COLO829 (cell line): Measurements from ENCODE around the gene MRTFB.
"Not testable (repeated sequence)": the region's sequence is repeated elsewhere in the genome, so short reads cannot be mapped to it uniquely, and the experiment has no call there.

ENCODE experiments used
- DNase-seq: peaks from one replicate; pipeline ENCODE4 v3.0.0; 2012; ENCODE audit warnings: low spot score

The MRTFB gene, protein sequence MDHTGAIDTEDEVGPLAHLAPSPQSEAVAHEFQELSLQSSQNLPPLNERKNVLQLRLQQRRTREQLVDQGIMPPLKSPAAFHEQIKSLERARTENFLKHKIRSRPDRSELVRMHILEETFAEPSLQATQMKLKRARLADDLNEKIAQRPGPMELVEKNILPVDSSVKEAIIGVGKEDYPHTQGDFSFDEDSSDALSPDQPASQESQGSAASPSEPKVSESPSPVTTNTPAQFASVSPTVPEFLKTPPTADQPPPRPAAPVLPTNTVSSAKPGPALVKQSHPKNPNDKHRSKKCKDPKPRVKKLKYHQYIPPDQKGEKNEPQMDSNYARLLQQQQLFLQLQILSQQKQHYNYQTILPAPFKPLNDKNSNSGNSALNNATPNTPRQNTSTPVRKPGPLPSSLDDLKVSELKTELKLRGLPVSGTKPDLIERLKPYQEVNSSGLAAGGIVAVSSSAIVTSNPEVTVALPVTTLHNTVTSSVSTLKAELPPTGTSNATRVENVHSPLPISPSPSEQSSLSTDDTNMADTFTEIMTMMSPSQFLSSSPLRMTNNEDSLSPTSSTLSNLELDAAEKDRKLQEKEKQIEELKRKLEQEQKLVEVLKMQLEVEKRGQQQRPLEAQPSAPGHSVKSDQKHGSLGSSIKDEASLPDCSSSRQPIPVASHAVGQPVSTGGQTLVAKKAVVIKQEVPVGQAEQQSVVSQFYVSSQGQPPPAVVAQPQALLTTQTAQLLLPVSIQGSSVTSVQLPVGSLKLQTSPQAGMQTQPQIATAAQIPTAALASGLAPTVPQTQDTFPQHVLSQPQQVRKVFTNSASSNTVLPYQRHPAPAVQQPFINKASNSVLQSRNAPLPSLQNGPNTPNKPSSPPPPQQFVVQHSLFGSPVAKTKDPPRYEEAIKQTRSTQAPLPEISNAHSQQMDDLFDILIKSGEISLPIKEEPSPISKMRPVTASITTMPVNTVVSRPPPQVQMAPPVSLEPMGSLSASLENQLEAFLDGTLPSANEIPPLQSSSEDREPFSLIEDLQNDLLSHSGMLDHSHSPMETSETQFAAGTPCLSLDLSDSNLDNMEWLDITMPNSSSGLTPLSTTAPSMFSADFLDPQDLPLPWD

DNA sequence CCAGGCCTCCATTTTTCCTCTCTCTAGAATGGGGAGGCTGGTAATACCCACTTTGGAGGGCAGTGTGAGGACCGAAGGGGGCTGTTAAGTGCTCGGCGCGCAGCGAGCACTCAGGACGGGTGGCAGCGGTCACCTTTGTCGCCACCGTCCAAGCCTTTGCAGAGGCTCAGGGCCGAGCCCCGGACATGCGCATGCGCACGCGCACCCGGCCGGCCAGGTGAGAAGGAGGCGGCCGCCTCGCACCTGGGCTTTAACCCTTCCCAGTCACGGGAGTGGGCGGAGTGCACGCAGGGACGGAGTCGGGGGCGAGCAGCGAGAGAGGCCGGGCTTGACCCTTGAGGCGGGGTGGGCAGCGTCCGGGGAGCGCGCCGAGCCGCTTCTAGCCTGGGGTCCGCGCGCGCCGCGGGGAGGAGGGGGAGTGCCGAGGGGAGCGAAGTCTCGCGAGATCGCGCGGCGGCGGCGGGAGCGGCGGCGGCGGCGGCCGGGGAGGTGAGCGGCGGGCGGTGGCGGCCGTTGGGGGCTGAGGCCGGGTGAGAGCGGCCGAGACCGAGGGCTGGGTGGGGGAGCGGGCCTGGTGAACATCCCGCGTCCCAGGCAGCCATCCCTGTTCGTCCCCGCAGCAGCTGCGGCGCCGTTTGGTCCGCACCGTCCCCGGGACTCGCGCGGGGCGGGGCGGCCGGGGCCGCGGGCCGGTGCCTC lies at the start of gene MRTFB:
MRTFB (plus strand) TSS at position 443 of the 699 bp plus-strand sequence. CDS start 69,288 bp downstream, outside the sequence.
- DNase-seq, result peak; percentile 57

DNA sequence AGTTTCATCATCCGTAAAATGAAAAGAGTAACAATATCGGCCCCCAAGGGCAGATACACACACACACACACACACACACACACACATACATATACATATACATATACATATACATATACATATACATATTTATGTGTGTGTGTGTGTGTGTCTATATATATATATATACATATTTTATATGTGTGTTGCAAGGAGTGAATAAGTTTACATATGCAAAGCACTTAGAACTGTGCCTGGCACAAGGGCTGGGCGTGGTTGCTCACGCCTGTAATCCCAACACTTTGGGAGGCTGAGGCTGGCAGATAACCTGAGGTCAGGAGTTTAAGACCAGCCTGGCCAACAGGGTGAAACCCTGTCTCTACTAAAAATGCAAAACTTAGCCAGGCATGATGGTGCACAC lies 47.6 kb upstream of the MRTFB start:
- DNase-seq, result not testable (repeated sequence)

DNA sequence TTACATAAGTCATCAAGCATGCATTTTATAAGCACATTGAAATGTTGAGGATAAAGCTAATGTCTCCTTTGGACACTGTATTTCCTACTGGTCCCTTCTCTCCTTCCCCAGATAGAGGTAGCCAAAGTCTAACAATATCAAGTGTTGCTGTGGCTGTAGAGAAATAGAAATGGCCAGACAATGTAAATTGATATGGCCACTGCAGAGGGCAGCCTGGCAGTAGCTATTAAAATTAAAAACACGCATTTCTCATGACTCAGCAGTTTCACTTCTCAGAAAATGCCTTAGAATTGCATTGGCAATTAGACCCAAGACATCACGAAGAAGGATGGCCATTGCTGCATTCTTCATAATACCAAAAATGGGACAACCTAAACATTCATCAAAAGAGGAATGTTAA lies 46.8 kb upstream of the MRTFB start:
- DNase-seq, result no peak

DNA sequence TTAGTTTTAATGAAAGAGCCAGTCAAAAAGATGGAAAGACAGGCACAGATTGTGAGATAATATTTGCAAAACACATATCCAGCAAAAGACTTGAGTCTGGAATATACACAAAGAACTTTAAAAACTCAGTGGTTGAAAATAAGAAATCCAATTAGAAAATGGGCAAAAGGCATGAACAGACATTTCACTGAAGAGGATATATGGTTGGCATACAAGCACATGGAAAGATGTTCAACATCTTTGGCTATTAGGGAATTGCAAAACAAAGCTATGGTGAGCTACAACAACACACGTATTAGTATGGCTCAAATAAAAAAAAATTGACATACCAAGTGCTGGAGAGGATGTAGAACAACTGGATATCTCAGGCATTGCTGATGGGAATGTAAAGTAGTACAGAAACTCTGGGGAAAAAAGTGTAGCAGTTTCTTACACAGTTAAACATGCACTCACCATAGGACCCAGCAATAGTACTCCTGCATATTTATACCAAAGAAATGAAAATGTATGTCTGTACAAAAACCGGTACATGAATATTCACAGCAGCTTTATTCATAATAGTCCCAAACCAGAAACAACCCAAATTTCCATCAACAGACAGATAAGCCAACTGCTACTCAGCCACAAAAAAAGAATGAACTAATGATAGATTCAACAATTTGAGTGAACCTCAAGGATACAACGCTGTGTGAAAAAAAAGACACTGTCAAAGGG lies 44.4 kb upstream of the MRTFB start:
- DNase-seq, result no peak

DNA sequence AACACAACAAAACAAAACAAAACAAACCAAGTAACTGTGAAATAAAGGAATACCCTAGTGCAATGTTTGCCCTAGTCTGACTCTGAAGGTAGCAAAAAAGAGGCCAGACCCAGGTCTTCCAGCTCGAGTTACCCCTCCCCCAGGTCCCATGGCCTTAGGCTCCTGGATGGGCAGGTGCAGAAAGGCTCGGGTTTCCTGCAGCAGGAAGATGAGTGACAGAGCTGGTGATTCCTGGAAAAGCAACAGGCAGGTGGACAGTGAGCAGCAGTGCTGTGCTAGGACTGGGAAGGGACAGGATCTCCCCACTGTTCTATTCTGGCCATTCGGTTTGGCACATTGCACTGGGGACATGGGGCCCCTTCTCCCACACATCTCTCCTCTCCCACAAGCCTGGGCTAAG lies 42.9 kb upstream of the MRTFB start:
- no peak for DNase-seq

DNA sequence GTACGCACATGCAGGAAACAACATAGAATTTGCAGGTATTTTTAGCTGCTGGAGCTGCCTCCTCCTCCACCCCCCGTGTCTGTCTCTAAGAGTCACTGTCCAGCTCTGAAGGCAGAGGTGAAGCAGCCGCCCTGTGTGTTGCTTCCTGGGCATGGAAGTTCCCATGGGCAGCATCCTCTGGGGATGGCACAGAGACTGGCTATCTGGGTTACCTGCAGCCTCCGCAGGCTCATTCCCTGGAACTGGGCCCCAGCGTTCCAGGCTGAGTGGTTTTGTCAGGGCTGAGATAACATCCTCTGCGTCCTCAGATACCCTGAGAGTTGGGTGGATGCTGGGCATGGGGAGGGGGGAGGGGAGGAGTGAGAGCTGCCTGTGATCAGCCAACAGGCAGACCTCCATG lies 41.5 kb upstream of the MRTFB start:
- DNase-seq, result no peak

DNA sequence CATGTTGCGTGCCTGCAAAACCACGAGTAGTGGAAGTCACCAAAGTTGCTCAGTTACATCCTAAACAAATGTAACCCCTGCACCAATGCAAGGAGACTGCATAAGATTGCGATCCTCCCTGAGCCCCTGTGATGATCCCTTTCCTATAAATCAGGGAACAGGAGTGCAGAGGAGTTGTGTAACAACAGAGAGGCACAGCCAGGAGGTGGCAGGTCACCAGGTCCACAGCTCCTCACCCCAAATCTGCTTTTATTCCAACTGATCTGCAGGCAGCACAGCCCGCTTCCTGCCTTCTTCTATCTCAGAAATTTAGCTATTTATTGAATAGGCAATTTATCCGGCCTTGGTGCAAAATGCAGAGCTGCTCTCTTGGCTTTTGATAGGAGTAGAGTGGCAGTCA lies 36.0 kb upstream of the MRTFB start:
- no peak for DNase-seq

DNA sequence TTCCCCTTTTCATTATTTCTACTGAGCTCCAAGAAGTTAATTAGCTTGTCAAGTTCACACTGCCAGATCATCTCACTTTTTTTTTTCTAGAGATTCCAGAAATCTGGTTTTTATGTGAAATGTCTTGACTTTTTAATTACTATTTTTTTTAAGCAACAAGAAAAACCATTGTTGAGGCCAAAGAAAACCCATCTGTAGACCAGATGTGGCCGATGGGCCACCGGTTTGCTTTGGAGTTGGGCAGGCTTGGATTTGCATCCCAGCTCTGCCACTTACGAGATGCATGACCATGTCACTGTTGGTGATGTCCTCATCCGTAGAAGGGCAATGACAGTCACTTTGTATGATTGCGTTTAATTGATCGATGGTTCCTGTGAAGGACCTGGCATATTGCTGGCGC lies 34.2 kb upstream of the MRTFB start:
- no peak for DNase-seq

DNA sequence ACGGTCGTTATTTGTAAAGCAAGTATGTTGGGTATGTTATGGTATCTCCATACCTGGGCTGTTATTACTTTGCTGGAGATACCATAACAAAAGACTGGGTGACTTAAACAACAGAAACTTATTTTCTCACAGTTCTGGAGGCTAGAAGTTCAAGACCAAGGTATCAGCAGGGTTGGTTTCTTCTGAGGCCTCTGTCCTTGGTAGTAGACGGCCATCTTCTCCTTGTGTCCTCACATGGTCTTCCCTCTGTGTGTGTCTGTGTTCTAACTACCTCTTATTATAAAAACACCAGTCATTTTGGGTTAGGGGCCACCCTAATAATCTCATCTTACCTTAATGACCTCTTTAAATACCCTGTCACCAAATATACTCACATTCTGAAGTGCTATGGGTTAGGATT lies 33.2 kb upstream of the MRTFB start:
- no peak for DNase-seq

DNA sequence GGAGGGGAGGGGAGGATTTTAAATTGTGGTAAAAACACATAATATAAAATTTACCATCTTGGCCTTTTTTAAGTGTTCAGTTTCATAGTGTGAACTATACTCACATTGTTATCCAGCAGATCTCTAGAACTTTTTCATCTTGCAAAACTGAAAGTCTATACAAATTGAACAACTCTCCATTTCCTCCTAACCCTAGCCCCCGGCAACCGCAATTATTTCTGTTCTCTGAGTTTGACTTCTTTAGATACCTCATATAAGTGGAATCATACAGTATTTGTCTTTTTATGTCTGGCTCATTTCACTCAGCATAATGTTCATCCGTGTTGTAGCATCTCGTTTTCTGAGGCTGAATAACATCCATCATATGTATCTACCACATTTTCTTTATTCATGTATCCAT lies 30.0 kb upstream of the MRTFB start:
- no peak for DNase-seq

DNA sequence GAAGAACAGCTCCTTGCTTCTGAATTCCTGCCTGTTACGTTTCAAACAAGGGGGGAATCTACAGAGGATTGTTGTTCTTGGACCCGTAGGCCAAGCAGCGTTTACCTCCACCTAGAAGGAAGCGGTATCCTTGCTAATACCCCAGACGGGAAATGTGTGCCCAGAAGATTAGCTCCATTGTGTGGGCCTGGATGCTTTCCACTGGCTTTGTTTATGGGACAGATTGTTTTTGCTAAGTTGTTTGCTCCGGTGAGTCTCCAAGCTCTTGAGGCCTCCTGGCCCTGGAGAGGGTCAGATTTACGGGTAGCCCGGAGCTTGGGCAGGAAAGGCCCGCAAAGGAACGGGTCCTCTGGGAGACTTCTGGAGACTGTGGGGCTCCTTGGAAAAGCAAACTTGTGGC lies 28.4 kb upstream of the MRTFB start:
- DNase-seq, result no peak

DNA sequence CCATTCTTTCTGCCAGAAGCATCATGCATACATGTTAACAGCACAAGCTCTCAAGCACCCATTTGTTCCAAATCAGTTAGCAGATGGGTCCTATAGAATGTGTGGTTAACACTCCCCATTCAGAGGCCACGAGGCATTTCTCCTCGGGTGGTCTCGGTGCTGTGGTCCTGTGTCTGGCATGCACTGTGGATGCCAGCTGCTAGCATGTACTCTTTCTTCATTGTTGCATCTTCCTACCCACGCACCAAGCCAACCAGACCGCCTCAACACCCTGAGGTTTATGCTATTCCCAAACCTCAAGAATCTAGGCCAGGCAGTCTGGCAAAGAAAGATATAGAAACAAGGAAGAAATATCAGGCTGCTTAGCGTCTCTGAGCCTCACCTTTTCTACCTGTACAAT lies 27.8 kb upstream of the MRTFB start:
- DNase-seq, result no peak

DNA sequence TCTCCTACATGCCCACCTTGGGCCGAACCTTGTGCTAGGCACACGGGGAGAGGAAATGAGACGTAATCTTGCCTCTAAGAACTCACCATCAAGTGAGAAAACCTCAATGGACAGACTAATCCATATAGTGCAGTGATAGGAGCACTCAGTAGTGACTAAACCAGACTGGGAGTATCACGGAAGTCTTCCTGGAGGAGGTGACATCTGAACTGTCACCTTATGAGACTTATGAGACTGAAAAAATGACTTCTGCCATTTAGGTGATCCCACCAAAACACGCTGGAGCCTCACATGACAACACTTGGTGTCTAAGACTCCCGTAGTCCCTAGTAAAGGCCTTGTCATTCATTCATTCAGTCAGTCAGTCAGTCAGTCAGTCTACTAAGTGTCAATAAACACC lies 27.3 kb upstream of the MRTFB start:
- DNase-seq, result no peak

DNA sequence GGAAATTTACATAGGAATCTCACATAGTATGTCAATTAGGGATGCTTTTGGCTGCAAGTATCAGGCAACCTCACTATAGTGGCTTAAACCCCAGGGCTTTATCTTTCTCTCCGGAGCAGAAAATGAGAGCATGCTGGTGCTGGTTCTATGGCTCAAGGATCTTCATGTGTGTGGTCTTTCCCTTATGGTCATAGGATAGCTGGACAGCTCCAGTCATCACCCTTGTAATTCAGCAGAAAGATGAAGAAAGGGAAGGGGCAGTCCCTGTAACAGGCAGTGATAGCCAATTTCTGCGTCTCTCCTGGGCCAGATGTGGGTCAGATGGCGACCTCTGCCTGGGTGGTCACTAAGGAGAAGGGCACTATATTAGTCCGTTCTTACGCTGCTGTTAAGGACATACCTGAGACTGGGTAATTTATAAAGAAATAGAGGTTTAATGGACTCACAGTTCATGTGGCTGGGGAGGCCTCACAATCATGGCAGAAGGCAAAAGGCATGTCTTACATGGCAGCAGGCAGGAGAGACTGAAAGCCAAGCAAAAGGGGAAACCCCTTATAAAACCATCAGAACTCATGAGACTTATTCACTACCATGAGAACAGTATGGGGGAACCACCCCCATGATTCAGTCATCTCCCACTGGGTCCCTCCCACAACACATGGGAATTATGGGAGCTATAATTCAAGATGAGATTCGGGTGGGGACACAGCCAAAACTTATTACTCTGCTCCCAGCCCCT lies 23.8 kb upstream of the MRTFB start:
- not testable (repeated sequence) for DNase-seq

DNA sequence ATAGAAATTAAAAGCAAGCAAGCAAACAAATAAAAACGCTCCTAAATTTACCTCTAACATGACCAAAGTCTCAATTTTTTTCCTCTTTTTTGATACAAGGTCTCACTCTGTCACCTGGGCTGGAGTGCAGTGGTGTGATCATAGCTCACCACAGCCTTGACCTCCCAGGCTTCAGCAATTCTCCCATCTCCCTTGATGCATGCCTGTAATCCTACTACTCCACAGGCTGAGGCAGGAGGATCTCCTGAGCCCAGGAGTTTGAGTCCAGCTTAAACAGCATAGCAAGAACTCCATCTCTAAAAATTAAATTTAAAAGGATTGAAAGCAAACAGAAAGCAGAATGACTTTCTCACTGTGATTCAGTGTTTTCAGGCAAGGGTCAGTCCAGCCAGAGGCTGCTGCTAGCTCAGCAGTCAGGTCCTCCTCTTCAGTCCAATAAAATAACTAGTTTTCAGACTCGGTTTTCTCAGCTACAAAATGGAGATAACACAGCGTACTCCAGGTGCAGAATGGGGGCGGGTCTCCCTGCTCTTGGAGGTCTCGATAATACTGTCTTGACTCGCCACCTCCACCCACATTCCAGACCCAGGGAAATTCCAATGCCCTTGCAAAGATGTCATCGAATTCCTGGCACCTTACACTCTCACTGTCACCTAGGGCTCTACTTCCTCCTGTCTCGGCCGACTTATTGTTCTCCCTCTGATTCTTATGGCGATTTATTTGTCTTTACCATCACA lies 20.7 kb upstream of the MRTFB start:
- no peak for DNase-seq

DNA sequence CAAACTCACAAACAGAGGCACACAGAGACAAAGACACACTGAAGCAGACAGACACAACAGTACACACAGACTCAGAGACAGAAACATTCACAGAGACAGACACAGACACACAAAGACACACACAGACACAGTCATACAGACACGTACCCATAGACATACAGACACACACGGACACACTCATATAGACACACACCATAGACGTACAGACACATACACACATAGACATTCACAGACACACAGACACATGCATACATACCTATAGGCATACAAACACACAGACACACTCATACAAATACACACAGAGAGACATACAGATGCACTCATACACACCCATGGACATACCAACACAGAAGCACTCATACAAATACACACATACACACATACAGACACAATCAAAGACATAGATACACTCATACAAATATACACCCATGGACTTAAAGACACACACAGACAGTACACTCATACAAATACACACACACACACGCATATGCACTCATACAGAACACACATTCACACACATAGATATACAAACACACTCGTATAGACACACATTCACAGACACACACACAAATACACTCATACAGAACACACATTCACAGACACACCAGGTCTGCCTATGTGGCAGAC lies 19.9 kb upstream of the MRTFB start:
- no peak for DNase-seq

DNA sequence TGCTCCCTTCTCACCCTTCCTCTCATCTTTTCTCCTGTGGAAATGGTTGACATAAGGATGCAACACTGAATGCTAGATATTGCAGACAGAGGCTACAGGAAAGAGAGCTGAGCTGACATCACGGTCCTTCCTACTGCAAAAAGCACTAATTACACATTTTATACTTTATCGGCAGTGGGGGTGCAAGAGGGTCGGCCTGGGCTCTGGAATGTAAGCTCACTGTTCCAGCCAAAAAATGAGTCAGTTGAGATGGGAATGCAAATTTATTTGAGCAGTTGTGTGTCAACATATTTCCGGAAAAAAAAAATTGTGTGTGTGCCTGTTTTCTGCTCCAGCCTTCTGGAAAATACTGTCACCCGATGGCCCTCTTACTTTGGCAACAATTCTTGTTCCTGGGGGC lies 14.1 kb upstream of the MRTFB start:
- DNase-seq, result no peak

DNA sequence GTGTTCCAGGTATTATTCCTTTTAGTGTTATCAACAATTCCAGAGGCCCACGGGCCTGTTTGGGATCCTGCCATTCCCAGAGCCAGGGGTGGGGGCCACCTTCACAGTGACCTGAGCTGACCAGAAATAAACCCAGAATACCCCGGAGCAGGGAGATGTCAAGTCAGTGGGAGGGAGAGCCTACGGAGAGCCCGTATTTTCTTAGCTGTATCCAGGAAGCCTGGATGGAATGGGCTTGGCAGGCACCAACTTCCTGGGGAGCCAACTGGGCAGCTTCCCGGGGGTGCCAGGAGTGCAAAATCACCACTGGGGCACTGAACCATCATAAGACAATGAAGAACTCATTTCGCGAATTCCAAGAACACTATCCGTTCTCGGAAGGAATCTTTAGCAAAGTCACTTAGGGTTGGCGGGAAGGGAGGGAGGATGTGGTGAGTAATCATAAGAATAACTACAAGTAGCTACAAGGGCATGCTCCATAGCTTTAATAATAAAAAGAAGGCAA lies 13.2 kb upstream of the MRTFB start:
- no peak for DNase-seq

DNA sequence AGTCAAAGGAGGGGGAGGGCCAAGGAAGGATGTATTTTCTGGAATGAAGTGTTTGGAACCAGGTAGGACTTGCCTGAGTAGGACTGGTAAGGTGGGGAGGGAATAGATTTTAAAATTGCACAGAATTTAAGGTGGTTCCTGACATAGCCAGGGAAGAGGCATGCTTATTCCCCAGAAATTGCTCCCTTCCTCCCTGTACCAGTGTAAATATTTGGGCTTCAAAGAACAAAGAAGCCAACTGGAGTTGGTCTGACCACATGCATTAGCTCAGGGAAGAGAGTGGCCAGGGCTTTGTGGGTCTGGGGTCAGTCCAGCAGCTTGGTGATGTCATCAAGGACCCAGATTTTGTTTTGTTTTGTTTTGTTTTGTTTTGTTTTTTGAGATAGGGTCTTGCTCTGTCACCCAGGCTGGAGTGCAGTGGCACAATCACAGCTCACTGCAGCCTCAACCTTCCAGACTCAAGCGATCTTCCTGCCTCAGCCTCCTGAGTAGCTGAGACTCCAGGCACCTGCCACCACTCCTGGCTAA lies 9.3 kb upstream of the MRTFB start:
- no peak for DNase-seq
